HL-60 (cell line): Measurements from ENCODE around the gene TPT1.
A peak's percentile ranks its signal among the peaks of the same experiment; 100 is the strongest.

ENCODE experiments used
- DNase-seq, 2 experiments: peaks; one replicate each; pipeline ENCODE4 v3.0.0-alpha.2; 2010 to 2020; ENCODE audit warnings: low read depth in 1 of 2, low spot score in 1 of 2
- H3K27ac ChIP-seq: fragments of 250-450 bp; sonication (Bioruptor Pico); replicated peaks from 2 replicates; pipeline ENCODE4 v1.5.1; 2020; ENCODE audit warnings: mild to moderate bottlenecking, moderate library complexity
- H3K27me3 ChIP-seq: fragments of 250-450 bp; sonication (Bioruptor Pico); 2 replicates; pipeline ENCODE4 v1.5.1; 2021; ENCODE audit warnings: mild to moderate bottlenecking, moderate library complexity; ENCODE audit not compliant: insufficient read depth, poor library complexity, severe bottlenecking
- H3K4me3 ChIP-seq: replicated peaks from 2 replicates; pipeline ENCODE4 v1.5.1; 2011; ENCODE audit warnings: mild to moderate bottlenecking, control low read depth, low read length; ENCODE audit not compliant: insufficient read depth
- CTCF ChIP-seq: IDR thresholded peaks from one replicate; pipeline ENCODE4 v1.5.1; 2011; ENCODE audit warnings: low read length, control low read depth, inconsistent platforms; ENCODE audit not compliant: insufficient read depth
- GABPA ChIP-seq: IDR thresholded peaks from 2 replicates; pipeline ENCODE4 v1.6.1; 2012; ENCODE audit warnings: low read depth
- POLR2AphosphoS5 ChIP-seq: IDR thresholded peaks from 2 replicates; pipeline ENCODE4 v1.6.1; 2012; ENCODE audit warnings: low read depth
- REST ChIP-seq: IDR thresholded peaks from 2 replicates; pipeline ENCODE4 v1.6.1; 2012; ENCODE audit warnings: low read depth; ENCODE audit not compliant: insufficient replicate concordance
- SPI1 ChIP-seq: IDR thresholded peaks from 2 replicates; pipeline ENCODE4 v1.6.1; 2012; ENCODE audit warnings: low read depth, mild to moderate bottlenecking, borderline replicate concordance

Gene TPT1

GRCh38 chr13:45340422-45341033 is 455 bp downstream of the TPT1 start:
- DNase-seq, result peak; percentile 68 to 92
- no peaks in the 10 kb centered on the region for H3K27me3 ChIP-seq

GRCh38 chr13:45339867-45340266 is 1.1 kb downstream of the TPT1 start:
- H3K27ac ChIP-seq, result peak overlapping the region; percentile 95
- no peaks in the 10 kb centered on the region for H3K27me3 ChIP-seq
- peak overlapping the region; percentile 84 for H3K4me3 ChIP-seq
- TF ChIP-seq CTCF (no peak), POLR2AphosphoS5 (no peak)
- DNase-seq, result no peak

More at GRCh38 chr13:45340422-45341033, 455 bp downstream of the TPT1 start:
- TF ChIP-seq REST (no peak), SPI1 (no peak), GABPA (peak; percentile 45; the same call in 1 of the 2 replicates), CTCF (no peak), POLR2AphosphoS5 (peak; percentile 66)
- peak overlapping the region; percentile 95 for H3K27ac ChIP-seq
- peak overlapping the region; percentile 84 for H3K4me3 ChIP-seq

GRCh38 chr13:45339399-45339798 is 1.6 kb downstream of the TPT1 start:
- H3K27ac ChIP-seq, result peak overlapping the region; percentile 95
- no peaks in the 10 kb centered on the region for H3K27me3 ChIP-seq
- no peak for DNase-seq
- TF ChIP-seq POLR2AphosphoS5 (no peak), REST (no peak), CTCF (no peak), SPI1 (no peak), GABPA (no peak)
- H3K4me3 ChIP-seq, result peak overlapping the region; percentile 84

- TF ChIP-seq SPI1 (no peak), POLR2AphosphoS5 (no peak), REST (no peak), CTCF (no peak), GABPA (no peak)
- Histone ChIP-seq H3K27ac (no peak overlapping the region), H3K4me3 (no peak overlapping the region), H3K27me3 (no peaks in the 10 kb centered on the region)
- DNase-seq, result no peak
Observed at GRCh38 chr13:45337803-45338202, 3.2 kb downstream of the TPT1 start.
